ENCODE results near the gene ESYT3.
"Not testable (repeated sequence)": the region's sequence is repeated elsewhere in the genome, so short reads cannot be mapped to it uniquely, and the experiment has no call there.

Gene ESYT3

GRCh38 chr3:138404121-138404520 is 30.3 kb upstream of the ESYT3 start:
- TF ChIP-seq CTCF (conservative IDR thresholded peaks at IDR 0.05) (no peak), ZFX (IDR thresholded peaks at IDR 0.05) (no peak)

GRCh38 chr3:138405001-138405400 is 29.4 kb upstream of the ESYT3 start:
- no peak overlapping the region for H3K27ac ChIP-seq
- TF ChIP-seq ZFX (IDR thresholded peaks at IDR 0.05): no peak
- TF ChIP-seq CTCF (conservative IDR thresholded peaks at IDR 0.05): no peak

More at GRCh38 chr3:138404121-138404520, 30.3 kb upstream of the ESYT3 start:
- H3K27ac ChIP-seq: no peak overlapping the region

- no peak for TF ChIP-seq CTCF (conservative IDR thresholded peaks at IDR 0.05)
- TF ChIP-seq ZFX (IDR thresholded peaks at IDR 0.05): no peak
- H3K27ac ChIP-seq: no peak overlapping the region
Observed at GRCh38 chr3:138405486-138405885, 28.9 kb upstream of the ESYT3 start.

- H3K27ac ChIP-seq: no peak overlapping the region
- TF ChIP-seq CTCF (conservative IDR thresholded peaks at IDR 0.05): no peak
Observed at GRCh38 chr3:138406606-138407005, 27.8 kb upstream of the ESYT3 start.

GRCh38 chr3:138407236-138407907 is 27.0 kb upstream of the ESYT3 start:
- TF ChIP-seq ZFX (IDR thresholded peaks at IDR 0.05) (no peak), CTCF (conservative IDR thresholded peaks at IDR 0.05) (no peak)
- H3K27ac ChIP-seq: no peak overlapping the region

GRCh38 chr3:138408751-138409570 is 25.5 kb upstream of the ESYT3 start:
- TF ChIP-seq CTCF (conservative IDR thresholded peaks at IDR 0.05): no peak
- TF ChIP-seq ZFX (IDR thresholded peaks at IDR 0.05): no peak
- no peak overlapping the region for H3K27ac ChIP-seq

- no peak for TF ChIP-seq ZFX (IDR thresholded peaks at IDR 0.05)
- no peak for TF ChIP-seq CTCF (conservative IDR thresholded peaks at IDR 0.05)
- H3K27ac ChIP-seq: no peak overlapping the region
Observed at GRCh38 chr3:138412821-138413551, 21.4 kb upstream of the ESYT3 start.

GRCh38 chr3:138416236-138416635 is 18.2 kb upstream of the ESYT3 start:
- H3K27ac ChIP-seq: not testable (repeated sequence)

All from C4-2B (cell line).